PC-3 (cell line): ENCODE measurements around the gene LRRFIP2. TPM values are rescaled to one million over a fixed set of nuclear protein-coding genes. Genes with fewer than 3 reads are reported as not detected.

Experiments
- ATAC-seq: fragments of 200-7000 bp; cut with Tn5 transposase; 2 replicates; pipeline ENCODE4 v1.9.1; 2020; ENCODE audit warnings: mild to moderate bottlenecking, moderate library complexity
- Bru-seq: library from RNA; stranded (reverse); fragments of 400-500 nt; gene quantifications from one replicate; lab custom pipeline; 2021; lab: Mats Ljungman, UMichigan
- BruChase-seq, 2 experiments: library from RNA; stranded (reverse); fragments of 400-500 nt; gene quantifications; one replicate each; lab custom pipeline; 2021; lab: Mats Ljungman, UMichigan
- BruUV-seq: library from RNA; stranded (reverse); fragments of 400-500 nt; replicated peaks from 2 replicates; lab custom pipeline; 2021; lab: Mats Ljungman, UMichigan
- CTCF ChIA-PET: fragments of 300-600 bp; sonication (Branson Sonifier 250); formaldehyde crosslinking; loops from one replicate; lab custom pipeline; 2022; ENCODE audit warnings: antibody characterized with exemption; lab: Charles Lee
- POLR2A ChIA-PET: fragments of 300-600 bp; sonication (Branson Sonifier 250); formaldehyde crosslinking; loops from one replicate; lab custom pipeline; 2022; ENCODE audit warnings: antibody characterized with exemption; ENCODE audit not compliant: unreplicated experiment; lab: Charles Lee
- DNase-seq: peaks from one replicate; pipeline ENCODE4 v3.0.0-alpha.2; 2015
- H2AFZ ChIP-seq: fragments of 300-600 bp; sonication (generic); 2 replicates; pipeline ENCODE4 v1.6.0; 2016; ENCODE audit warnings: antibody characterized with exemption, low read length
- H3F3A ChIP-seq: fragments of 300-600 bp; sonication (generic); one replicate; pipeline ENCODE4 v1.6.0; 2017; ENCODE audit warnings: antibody characterized with exemption, low read length, control low read depth, mild to moderate bottlenecking; ENCODE audit not compliant: unreplicated experiment
- H3K27ac ChIP-seq: fragments of 300-600 bp; sonication (generic); 2 replicates; pipeline ENCODE4 v1.5.1; 2016; ENCODE audit warnings: mild to moderate bottlenecking, low read length
- H3K27me3 ChIP-seq: fragments of 300-600 bp; sonication (generic); 2 replicates; pipeline ENCODE4 v1.6.1; 2016; ENCODE audit warnings: low read length, mixed read lengths
- H3K36me3 ChIP-seq: fragments of 300-600 bp; sonication (generic); 2 replicates; pipeline ENCODE4 v1.6.1; 2016; ENCODE audit warnings: low read depth, mixed run types, low read length, mixed read lengths
- H3K4me1 ChIP-seq: fragments of 300-600 bp; sonication (generic); 2 replicates; pipeline ENCODE4 v1.5.1; 2016; ENCODE audit warnings: low read length; ENCODE audit not compliant: insufficient read depth
- H3K4me2 ChIP-seq: fragments of 300-600 bp; sonication (generic); 2 replicates; pipeline ENCODE4 v1.6.0; 2016; ENCODE audit warnings: low read length
- H3K4me3 ChIP-seq: fragments of 300-600 bp; sonication (generic); 2 replicates; pipeline ENCODE4 v1.5.1; 2016; ENCODE audit warnings: mild to moderate bottlenecking, low read length, mixed read lengths
- H3K79me2 ChIP-seq: fragments of 300-600 bp; sonication (generic); 2 replicates; pipeline ENCODE4 v1.6.1; 2017; ENCODE audit warnings: low read length, mixed read lengths
- H3K9ac ChIP-seq: fragments of 300-600 bp; sonication (generic); 2 replicates; pipeline ENCODE4 v1.6.0; 2016; ENCODE audit warnings: mild to moderate bottlenecking, low read length
- H3K9me2 ChIP-seq: fragments of 300-600 bp; sonication (generic); replicated peaks from 2 replicates; pipeline ENCODE4 v1.6.1; 2016; ENCODE audit warnings: mixed run types, low read length, mixed read lengths
- H3K9me3 ChIP-seq: fragments of 300-600 bp; sonication (generic); 2 replicates; pipeline ENCODE4 v1.6.1; 2016; ENCODE audit warnings: low read length, mixed read lengths
- H4K20me1 ChIP-seq: fragments of 300-600 bp; sonication (generic); 2 replicates; pipeline ENCODE4 v1.6.1; 2016; ENCODE audit warnings: low read length, mixed read lengths
- EZH2 ChIP-seq: fragments of 300-600 bp; sonication (generic); IDR thresholded peaks from one replicate; pipeline ENCODE4 v1.6.1; 2017; ENCODE audit warnings: antibody characterized with exemption, mild to moderate bottlenecking, low read length; ENCODE audit not compliant: unreplicated experiment
- EZH2phosphoT487 ChIP-seq: fragments of 300-600 bp; sonication (generic); IDR thresholded peaks from 2 replicates; pipeline ENCODE4 v1.6.1; 2018; ENCODE audit warnings: mild to moderate bottlenecking, antibody characterized with exemption, low read length, borderline replicate concordance
- intact Hi-C: fragments of 100-400 bp; cut with micrococcal nuclease; formaldehyde crosslinking; loops from 2 replicates; pipeline ENCODE4 v1.9.0; 2023
- long read RNA-seq: library from polyadenylated mRNA; unstranded; transcript quantifications from one replicate; pipeline ENCODE4 v2.0.0, GENCODE V29; 2021; ENCODE audit not compliant: unreplicated experiment
- total RNA-seq: library from RNA; depleted of rRNA; stranded (reverse); fragments of >200 nt; gene quantifications from 2 replicates; pipeline ENCODE4 v1.2.3, GENCODE V29; 2014; rRNA removed
- TF ChIP-seq, protein P1 (sequence below): fragments of 300-600 bp; sonication (generic); conservative IDR thresholded peaks from 2 replicates; pipeline ENCODE4 v1.5.1; 2017; ENCODE audit warnings: antibody characterized with exemption, low read depth, mild to moderate bottlenecking, low read length

LRRFIP2 gene
- total RNA-seq = 54.7 and 69.1 TPM in 2 replicates
- Bru-seq, nascent RNA = percentile 88 among the genes with signal in this experiment
- BruChase-seq, experiment 1, labeled RNA remaining after a 6-hour chase = percentile 77 among the genes with signal in this experiment
- percentile 83 among the genes with signal in this experiment for BruChase-seq, experiment 2, labeled RNA remaining after a 2-hour chase
- long read RNA-seq, transcript LRRFIP2-205 (15 exons, 2,522 nt) = major isoform, 59 of 134 reads
- long read RNA-seq, transcript LRRFIP2-220 (3 exons, 409 nt) = minor isoform, 5 of 134 reads
- long read RNA-seq, transcript LRRFIP2-209 (15 exons, 1,989 nt) = minor isoform, 14 of 134 reads
- long read RNA-seq, transcript LRRFIP2-202 (14 exons, 2,821 nt) = minor isoform, 9 of 134 reads
- long read RNA-seq, partial matches to known transcripts = 11 of 134 reads
- long read RNA-seq, other reads (novel, unspliced or antisense) = 36 of 134 reads

GRCh38 chr3:37174532-37175126 lies at the start of gene LRRFIP2:
LRRFIP2 (minus strand) TSS chr3:37174582; CDS start chr3:37148983, 25,599 bp downstream.
- Histone ChIP-seq H3K27ac (peak within 1 kb of the TSS; percentile 92), H3K9me3 (no peaks in the 10 kb centered on the region), H2AFZ (peak within 1 kb of the TSS; percentile 85), H3K4me3 (peak within 1 kb of the TSS; percentile 90), H3K4me1 (peaks cover 30% of the 10 kb centered on the region), H3K36me3 (peaks cover 22% of the 10 kb centered on the region), H3K9me2 (no peaks in the 10 kb centered on the region), H3K27me3 (no peaks in the 10 kb centered on the region), H3K9ac (peak within 1 kb of the TSS; percentile 94), H4K20me1 (peaks cover 22% of the 10 kb centered on the region), H3K79me2 (peaks cover 94% of the 10 kb centered on the region), H3K4me2 (peak within 1 kb of the TSS; percentile 88), H3F3A (no peaks in the 10 kb centered on the region)
- intact Hi-C loops = no loop called here
- DNase-seq (peak; percentile 85), ATAC-seq (peak; percentile 23)
- ChIA-PET CTCF (no interaction called here), POLR2A (interaction anchor here (0.5 to 0.7 kb wide), 4 partner anchors 47 to 77 kb away, joined by 3 to 9 read pairs (median 4); no protein-coding TSS in a partner anchor)
- no TSS peak for BruUV-seq
- TF ChIP-seq, protein P1, sequence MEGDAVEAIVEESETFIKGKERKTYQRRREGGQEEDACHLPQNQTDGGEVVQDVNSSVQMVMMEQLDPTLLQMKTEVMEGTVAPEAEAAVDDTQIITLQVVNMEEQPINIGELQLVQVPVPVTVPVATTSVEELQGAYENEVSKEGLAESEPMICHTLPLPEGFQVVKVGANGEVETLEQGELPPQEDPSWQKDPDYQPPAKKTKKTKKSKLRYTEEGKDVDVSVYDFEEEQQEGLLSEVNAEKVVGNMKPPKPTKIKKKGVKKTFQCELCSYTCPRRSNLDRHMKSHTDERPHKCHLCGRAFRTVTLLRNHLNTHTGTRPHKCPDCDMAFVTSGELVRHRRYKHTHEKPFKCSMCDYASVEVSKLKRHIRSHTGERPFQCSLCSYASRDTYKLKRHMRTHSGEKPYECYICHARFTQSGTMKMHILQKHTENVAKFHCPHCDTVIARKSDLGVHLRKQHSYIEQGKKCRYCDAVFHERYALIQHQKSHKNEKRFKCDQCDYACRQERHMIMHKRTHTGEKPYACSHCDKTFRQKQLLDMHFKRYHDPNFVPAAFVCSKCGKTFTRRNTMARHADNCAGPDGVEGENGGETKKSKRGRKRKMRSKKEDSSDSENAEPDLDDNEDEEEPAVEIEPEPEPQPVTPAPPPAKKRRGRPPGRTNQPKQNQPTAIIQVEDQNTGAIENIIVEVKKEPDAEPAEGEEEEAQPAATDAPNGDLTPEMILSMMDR = no peak
- no peak for TF ChIP-seq EZH2
- TF ChIP-seq EZH2phosphoT487 = no peak

DNA sequence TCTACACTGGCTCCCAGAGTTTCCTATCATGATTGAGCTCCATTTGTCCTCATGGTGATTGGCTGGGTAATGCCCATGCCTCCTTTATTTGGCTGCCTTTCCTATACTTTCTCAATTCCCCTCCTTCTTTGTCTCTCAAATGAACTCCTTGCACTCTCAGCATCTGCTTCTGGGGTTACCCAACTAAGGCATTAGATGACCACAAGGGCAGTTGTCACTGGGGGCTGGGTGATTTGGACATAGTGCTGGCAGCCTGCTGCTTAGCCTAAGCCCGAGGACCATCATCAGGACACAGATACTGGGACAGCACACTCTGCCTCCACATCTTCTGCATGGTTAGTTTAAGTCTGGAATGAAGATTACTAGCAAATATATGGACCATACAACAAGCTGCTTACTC lies 49.2 kb upstream of the LRRFIP2 start:
- no peaks in the 10 kb centered on the region for H3K27me3 ChIP-seq
- no peaks in the 10 kb centered on the region for H3K36me3 ChIP-seq
- no peak overlapping the region for H2AFZ ChIP-seq
- no peaks in the 10 kb centered on the region for H3K79me2 ChIP-seq
- no peak overlapping the region for H3K4me2 ChIP-seq
- ChIA-PET POLR2A (interaction anchor here (0.6 kb wide), 1 partner anchor 314 kb away, joined by 3 read pairs; no protein-coding TSS in a partner anchor), CTCF (interaction anchor here (0.6 kb wide), 1 partner anchor 84 kb away, joined by 4 read pairs; no protein-coding TSS in a partner anchor)
- H3K4me1 ChIP-seq = peaks cover 37% of the 10 kb centered on the region
- peaks cover 3% of the 10 kb centered on the region for H3F3A ChIP-seq
- H3K4me3 ChIP-seq = no peak overlapping the region
- no peaks in the 10 kb centered on the region for H4K20me1 ChIP-seq
- H3K9ac ChIP-seq = no peak overlapping the region
- intact Hi-C loops = no loop called here
- no peaks in the 10 kb centered on the region for H3K9me2 ChIP-seq
- ATAC-seq (no peak), DNase-seq (no peak)
- TF ChIP-seq, protein P1 = no peak
- TF ChIP-seq EZH2 = no peak
- TF ChIP-seq EZH2phosphoT487 = no peak
- BruUV-seq = no TSS peak
- H3K9me3 ChIP-seq = no peaks in the 10 kb centered on the region
- no peak overlapping the region for H3K27ac ChIP-seq
